Esophagus muscularis mucosa (tissue), 4 donors: ENCODE measurements around the gene NMRAL1. TPM values are rescaled to one million over a fixed set of nuclear protein-coding genes. Genes with fewer than 3 reads are reported as not detected.

Experiments used
- DNase-seq: peaks from one replicate; pipeline ENCODE4 v3.0.0-alpha.2; 2017; ENCODE audit errors: extremely low spot score
- H3K27ac ChIP-seq, 4 donors: fragments of 200-600 bp; sonication (generic); replicated peaks in 1 of 4; 1 replicate in 3 of 4; 2 replicates in 1 of 4; pipeline ENCODE4 v1.5.1; 2016 to 2019; ENCODE audit warnings: mild to moderate bottlenecking in 1 of 4
- H3K27me3 ChIP-seq, 4 donors: fragments of 200-600 bp; sonication (generic); one replicate each; pipeline versions ENCODE4 v1.5.1 to v1.6.0; 2016 to 2019
- H3K36me3 ChIP-seq, 4 donors: fragments of 200-600 bp; sonication (generic); one replicate each; pipeline ENCODE4 v1.5.1; 2016 to 2019
- H3K4me1 ChIP-seq, 4 donors: fragments of 200-600 bp; sonication (generic); one replicate each; pipeline ENCODE4 v1.5.1; 2016 to 2019
- H3K4me3 ChIP-seq, 4 donors: fragments of 200-600 bp; sonication (generic); 1 replicate in 2 of 4; 2 replicates in 2 of 4; pipeline ENCODE4 v1.5.1; 2016 to 2019; ENCODE audit warnings: mild to moderate bottlenecking in 4 of 4, moderate library complexity in 1 of 4
- H3K9me3 ChIP-seq, 4 donors: fragments of 200-600 bp; sonication (generic); 1 replicate in 3 of 4; 2 replicates in 1 of 4; pipeline ENCODE4 v1.5.1; 2016 to 2019
- EP300 ChIP-seq: sonication (generic); formaldehyde crosslinking; IDR thresholded peaks from one replicate; pipeline ENCODE4 v1.6.1; 2017; ENCODE audit warnings: antibody characterized with exemption
- POLR2A ChIP-seq: fragments of 450-650 bp; IDR thresholded peaks from one replicate; pipeline ENCODE4 v1.6.1; 2017; ENCODE audit warnings: antibody characterized with exemption, moderate library complexity, mild to moderate bottlenecking, low read depth
- POLR2AphosphoS5 ChIP-seq, 2 donors: sonication (generic); formaldehyde crosslinking; IDR thresholded peaks; one replicate each; pipeline ENCODE4 v1.6.1; 2017; ENCODE audit warnings: antibody characterized with exemption in 2 of 2
- WGBS: methylation state at CpG from one replicate; pipeline ENCODE4 v1.1.5; 2018; 5-methylcytosine and 5-hydroxymethylcytosine counted together
- intact Hi-C: fragments of 100-400 bp; cut with DNase I; formaldehyde crosslinking; loops from one replicate; pipeline ENCODE4 v1.15.1; 2023
- small RNA-seq, 3 donors: library from RNA; depleted of rRNA; stranded (forward); fragments of <200 nt; gene quantifications; one replicate each; pipeline ENCODE3, GENCODE V24; 2016
- total RNA-seq, 4 donors: library from RNA; depleted of rRNA; stranded (reverse); fragments of >200 nt; gene quantifications; one replicate each; pipeline versions ENCODE4 v1.1.0 to v1.2.1, GENCODE V29; 2016
- TF ChIP-seq, protein P1 (sequence below), 3 experiments: fragments of 200-600 bp in 2 of 3; fragments of 450-650 bp in 1 of 3; sonication (generic) in 2 of 3; IDR thresholded peaks; one replicate each; pipeline ENCODE4 v1.5.1; 2017 to 2019; ENCODE audit warnings: antibody characterized with exemption in 3 of 3, mild to moderate bottlenecking in 2 of 3, moderate library complexity in 1 of 3

The NMRAL1 gene
- total RNA-seq, 4 donors from 2014 or later: 29.1 to 50.0 (median 45.3) TPM

DNA sequence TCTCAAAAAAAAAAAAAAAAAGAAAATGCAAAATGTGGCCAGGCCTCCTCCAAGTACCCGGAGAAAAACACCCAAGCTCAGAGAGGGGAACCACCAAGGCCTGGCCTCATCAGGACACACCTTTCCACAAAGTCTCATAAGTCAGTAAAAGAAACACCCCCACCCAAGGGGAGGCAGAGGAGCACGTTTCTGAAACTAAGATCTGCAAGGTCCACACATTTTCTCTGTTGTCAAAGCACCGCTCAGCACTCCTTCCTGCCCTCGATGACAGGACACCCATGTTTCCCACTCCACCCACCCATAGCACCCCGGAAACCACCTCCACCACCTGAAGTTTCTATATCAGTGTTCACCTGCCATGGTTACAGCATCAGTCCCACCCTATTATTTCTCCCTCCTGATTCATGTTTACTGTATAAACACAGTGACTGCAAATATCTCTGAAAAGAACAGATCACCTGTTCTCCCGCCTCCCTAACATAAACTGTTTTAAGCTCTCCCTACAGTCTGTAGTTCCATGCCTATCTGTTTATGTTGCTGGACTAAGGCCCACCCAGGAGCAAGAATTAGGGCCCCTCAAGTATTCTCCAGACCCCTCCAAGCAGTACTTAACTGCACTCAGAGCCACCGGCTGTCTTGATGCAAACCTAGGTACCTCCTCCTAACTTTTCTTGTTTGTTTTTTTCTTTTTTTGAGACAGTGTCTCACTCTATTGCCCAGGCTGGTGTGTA is 60.1 kb downstream of the NMRAL1 start:
- intact Hi-C loops: no loop called here
- H3K4me1 ChIP-seq: peaks cover 17 to 59% (median 53%) of the 10 kb centered on the region in 4 donors
- no peak for DNase-seq
- H3K27ac ChIP-seq: no peak overlapping the region
- H3K36me3 ChIP-seq: peaks cover 0 to 29% (median 24%) of the 10 kb centered on the region in 4 donors
- no peak overlapping the region for H3K4me3 ChIP-seq
- 91% methylated on average over 7 of the region's 7 CpGs for WGBS
- no peaks in the 10 kb centered on the region for H3K9me3 ChIP-seq
- TF ChIP-seq, protein P1, sequence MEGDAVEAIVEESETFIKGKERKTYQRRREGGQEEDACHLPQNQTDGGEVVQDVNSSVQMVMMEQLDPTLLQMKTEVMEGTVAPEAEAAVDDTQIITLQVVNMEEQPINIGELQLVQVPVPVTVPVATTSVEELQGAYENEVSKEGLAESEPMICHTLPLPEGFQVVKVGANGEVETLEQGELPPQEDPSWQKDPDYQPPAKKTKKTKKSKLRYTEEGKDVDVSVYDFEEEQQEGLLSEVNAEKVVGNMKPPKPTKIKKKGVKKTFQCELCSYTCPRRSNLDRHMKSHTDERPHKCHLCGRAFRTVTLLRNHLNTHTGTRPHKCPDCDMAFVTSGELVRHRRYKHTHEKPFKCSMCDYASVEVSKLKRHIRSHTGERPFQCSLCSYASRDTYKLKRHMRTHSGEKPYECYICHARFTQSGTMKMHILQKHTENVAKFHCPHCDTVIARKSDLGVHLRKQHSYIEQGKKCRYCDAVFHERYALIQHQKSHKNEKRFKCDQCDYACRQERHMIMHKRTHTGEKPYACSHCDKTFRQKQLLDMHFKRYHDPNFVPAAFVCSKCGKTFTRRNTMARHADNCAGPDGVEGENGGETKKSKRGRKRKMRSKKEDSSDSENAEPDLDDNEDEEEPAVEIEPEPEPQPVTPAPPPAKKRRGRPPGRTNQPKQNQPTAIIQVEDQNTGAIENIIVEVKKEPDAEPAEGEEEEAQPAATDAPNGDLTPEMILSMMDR (IDR thresholded peaks at IDR 0.05): no peak
- no peak for TF ChIP-seq POLR2AphosphoS5 (IDR thresholded peaks at IDR 0.05)
- TF ChIP-seq EP300: no peak
- no peak for TF ChIP-seq POLR2A
- no peaks in the 10 kb centered on the region for H3K27me3 ChIP-seq

DNA sequence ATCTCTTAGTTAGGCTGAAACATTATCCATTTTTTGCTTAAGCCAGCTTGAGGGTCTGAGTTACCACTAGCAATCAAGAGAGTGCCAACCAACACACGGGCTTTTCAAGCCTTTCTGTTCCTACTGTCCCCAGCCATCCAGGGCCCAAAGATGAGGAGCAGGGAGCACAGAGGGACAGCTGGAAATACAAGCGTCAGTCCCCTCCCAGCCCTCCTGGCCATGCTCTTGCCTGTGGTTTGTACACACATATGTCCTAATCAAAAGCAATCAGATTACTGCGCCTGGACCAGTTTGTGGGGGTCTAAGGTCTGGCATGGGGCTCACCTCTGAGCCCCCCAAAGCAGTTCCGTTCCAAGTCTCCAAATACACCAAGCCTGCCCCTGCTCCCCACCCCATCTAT is 61.6 kb downstream of the NMRAL1 start:
- Histone ChIP-seq H3K27me3 (no peaks in the 10 kb centered on the region), H3K9me3 (no peaks in the 10 kb centered on the region), H3K36me3 (peaks cover 0 to 41% (median 35%) of the 10 kb centered on the region in 4 donors), H3K27ac (no peak overlapping the region), H3K4me1 (peaks cover 17 to 74% (median 66%) of the 10 kb centered on the region in 4 donors), H3K4me3 (no peak overlapping the region)
- no peak for DNase-seq
- 91% methylated on average over 4 of the region's 4 CpGs for WGBS
- intact Hi-C loops: no loop called here
- TF ChIP-seq POLR2A (no peak), POLR2AphosphoS5 (IDR thresholded peaks at IDR 0.05) (no peak), EP300 (no peak)
- TF ChIP-seq, protein P1 (IDR thresholded peaks at IDR 0.05): no peak

DNA sequence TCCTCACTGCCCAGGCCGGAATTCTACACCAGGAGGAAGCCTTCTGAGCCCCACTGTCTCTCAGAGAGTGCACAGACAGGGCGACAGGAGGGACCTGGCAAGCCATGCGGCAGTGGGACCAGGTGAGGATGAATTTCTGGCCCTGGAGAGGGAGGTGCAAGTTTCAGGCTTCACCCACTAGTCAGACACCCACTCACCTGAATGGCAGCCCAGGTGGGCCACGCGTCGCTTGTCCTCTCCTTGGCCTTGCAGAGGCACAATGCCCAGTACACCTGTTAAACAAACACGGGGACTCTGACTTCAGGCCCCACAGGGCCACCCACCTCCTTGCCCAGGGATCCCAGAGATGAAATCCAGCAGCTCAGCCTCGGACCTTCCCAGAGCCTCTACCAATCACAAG is 62.3 kb downstream of the NMRAL1 start:
- no peaks in the 10 kb centered on the region for H3K9me3 ChIP-seq
- peak overlapping the region in 2 of 4 donors; percentile 19 to 32 for H3K27ac ChIP-seq
- H3K36me3 ChIP-seq: peaks cover 3 to 48% (median 42%) of the 10 kb centered on the region in 4 donors
- no peak for DNase-seq
- no peak overlapping the region for H3K4me3 ChIP-seq
- TF ChIP-seq POLR2AphosphoS5 (IDR thresholded peaks at IDR 0.05) (no peak), POLR2A (no peak), EP300 (no peak)
- TF ChIP-seq, protein P1 (IDR thresholded peaks at IDR 0.05): no peak
- no peaks in the 10 kb centered on the region for H3K27me3 ChIP-seq
- whole genome bisulfite sequencing: 88% methylated on average over 5 of the region's 8 CpGs
- H3K4me1 ChIP-seq: peaks cover 17 to 73% (median 67%) of the 10 kb centered on the region in 4 donors
- intact Hi-C loops: no loop called here

Small RNA genes lying within 50 kb of the gene (small RNA-seq; reads per million reads assigned to genes)
- gene AC012676.2: 0 reads per million in 3 donors

Other genes starting within 250 kb of the NMRAL1 start
- gene SRL, start 232.5 kb downstream of the NMRAL1 start, total RNA-seq: 1 to 10 TPM in 3 of 4 donors, under 1 TPM in 1; 0.83 to 2.2 (median 1.5) TPM
- 1 to 10 TPM; 2.8 to 4.6 (median 3.7) TPM for gene TFAP4, start 201.6 kb downstream of the NMRAL1 start, total RNA-seq
- 10 to 100 TPM; 10.8 to 32.6 (median 14.9) TPM for gene GLIS2, start 158.6 kb downstream of the NMRAL1 start, total RNA-seq
- gene PAM16, start 123.3 kb downstream of the NMRAL1 start, total RNA-seq: 10 to 100 TPM; 24.5 to 44.1 (median 40.2) TPM
- gene VASN, start 102.8 kb downstream of the NMRAL1 start, total RNA-seq: 10 to 100 TPM in 3 of 4 donors, 1 to 10 TPM in 1; 7.1 to 31.3 (median 21.7) TPM
- gene CORO7, start 58.0 kb downstream of the NMRAL1 start, total RNA-seq: 10 to 100 TPM; 11.6 to 24.6 (median 21.3) TPM
- 10 to 100 TPM; 40.6 to 51.2 (median 45.9) TPM for gene DNAJA3, start 48.8 kb downstream of the NMRAL1 start, total RNA-seq
- gene HMOX2, start 1.8 kb upstream of the NMRAL1 start, total RNA-seq: 10 to 100 TPM; 26.6 to 45.9 (median 44.7) TPM
- gene CDIP1, start 64.1 kb upstream of the NMRAL1 start, total RNA-seq: 10 to 100 TPM; 18.3 to 33.4 (median 28.3) TPM
- gene C16orf96, start 81.7 kb upstream of the NMRAL1 start, total RNA-seq: not detected
- 10 to 100 TPM; 11.2 to 34.6 (median 17.9) TPM for gene UBALD1, start 140.3 kb upstream of the NMRAL1 start, total RNA-seq
- 10 to 100 TPM; 40.3 to 75.6 (median 48.5) TPM for gene MGRN1, start 150.2 kb upstream of the NMRAL1 start, total RNA-seq
- 10 to 100 TPM; 18.1 to 33.9 (median 24.6) TPM for gene NUDT16L1, start 218.9 kb upstream of the NMRAL1 start, total RNA-seq